A673 (cell line): ENCODE data around the gene TASP1. TPM values are rescaled to one million over a fixed set of nuclear protein-coding genes. Genes with fewer than 3 reads are reported as not detected.

Experiments
- BruUV-seq: library from RNA; stranded (reverse); fragments of 400-500 nt; replicated peaks from 2 replicates; lab custom pipeline; 2021; lab: Mats Ljungman, UMichigan
- CTCF ChIA-PET: fragments of 300-600 bp; sonication (Branson Sonifier 250); formaldehyde crosslinking; loops from one replicate; lab custom pipeline; 2022; ENCODE audit warnings: antibody characterized with exemption; lab: Charles Lee
- POLR2A ChIA-PET: fragments of 300-600 bp; sonication (Branson Sonifier 250); formaldehyde crosslinking; loops from one replicate; lab custom pipeline; 2022; ENCODE audit warnings: antibody characterized with exemption; ENCODE audit not compliant: low non-redundant PET; lab: Charles Lee
- DNase-seq: peaks from one replicate; pipeline ENCODE4 v3.0.0-alpha.2; 2015; ENCODE audit warnings: low spot score
- H3K27ac ChIP-seq: fragments of 200-600 bp; sonication (generic); 2 replicates; pipeline ENCODE4 v1.5.1; 2016; ENCODE audit warnings: mixed run types, low read depth, mild to moderate bottlenecking, mixed read lengths, antibody characterized with exemption, low read length; ENCODE audit not compliant: poor library complexity, severe bottlenecking
- H3K27me3 ChIP-seq: fragments of 200-600 bp; sonication (generic); replicated peaks from 2 replicates; pipeline ENCODE4 v1.6.1; 2017; ENCODE audit warnings: mixed run types, low read depth, mild to moderate bottlenecking, mixed read lengths, antibody characterized with exemption, low read length; ENCODE audit not compliant: insufficient read depth, poor library complexity
- H3K36me3 ChIP-seq: fragments of 200-600 bp; sonication (generic); 2 replicates; pipeline ENCODE4 v1.6.1; 2016; ENCODE audit warnings: mixed run types, mild to moderate bottlenecking, mixed read lengths, antibody characterized with exemption, low read length; ENCODE audit not compliant: insufficient read depth, poor library complexity, severe bottlenecking
- H3K4me1 ChIP-seq: fragments of 200-600 bp; sonication (generic); 2 replicates; pipeline ENCODE4 v1.6.1; 2017; ENCODE audit warnings: mixed run types, mild to moderate bottlenecking, mixed read lengths, antibody characterized with exemption, low read length; ENCODE audit not compliant: insufficient read depth, poor library complexity, severe bottlenecking
- H3K4me3 ChIP-seq: fragments of 200-600 bp; sonication (generic); 2 replicates; pipeline ENCODE4 v1.5.1; 2016; ENCODE audit warnings: low read depth, mixed run types, mild to moderate bottlenecking, mixed read lengths, low read length; ENCODE audit not compliant: poor library complexity, severe bottlenecking
- H3K9me3 ChIP-seq: fragments of 200-600 bp; sonication (generic); 2 replicates; pipeline ENCODE4 v1.6.1; 2016; ENCODE audit warnings: mixed run types, low read depth, mild to moderate bottlenecking, mixed read lengths, antibody characterized with exemption, low read length; ENCODE audit not compliant: poor library complexity, severe bottlenecking
- CTCF ChIP-seq: fragments of 300-800, 200-600 bp; sonication (generic); conservative IDR thresholded peaks from 2 replicates; pipeline ENCODE4 v1.5.1; 2017; ENCODE audit warnings: low read depth, mild to moderate bottlenecking, antibody characterized with exemption, low read length, moderate library complexity, mixed read lengths
- EZH2 ChIP-seq: fragments of 200-600 bp; sonication (generic); IDR thresholded peaks from 2 replicates; pipeline ENCODE4 v1.6.1; 2017; ENCODE audit warnings: borderline replicate concordance, low read depth, mild to moderate bottlenecking, mixed read lengths, antibody characterized with exemption, low read length; ENCODE audit not compliant: poor library complexity, severe bottlenecking
- intact Hi-C: fragments of 100-400 bp; cut with micrococcal nuclease; formaldehyde crosslinking; loops from one replicate; pipeline ENCODE4 v1.10.0; 2022; ENCODE audit not compliant: unreplicated experiment
- total RNA-seq: library from RNA; stranded (reverse); gene quantifications from 2 replicates; pipeline ENCODE4 v1.2.3, GENCODE V29; 2021

Gene TASP1
- total RNA-seq, 1 experiment from 2014 or later, result 15.6 TPM

DNA sequence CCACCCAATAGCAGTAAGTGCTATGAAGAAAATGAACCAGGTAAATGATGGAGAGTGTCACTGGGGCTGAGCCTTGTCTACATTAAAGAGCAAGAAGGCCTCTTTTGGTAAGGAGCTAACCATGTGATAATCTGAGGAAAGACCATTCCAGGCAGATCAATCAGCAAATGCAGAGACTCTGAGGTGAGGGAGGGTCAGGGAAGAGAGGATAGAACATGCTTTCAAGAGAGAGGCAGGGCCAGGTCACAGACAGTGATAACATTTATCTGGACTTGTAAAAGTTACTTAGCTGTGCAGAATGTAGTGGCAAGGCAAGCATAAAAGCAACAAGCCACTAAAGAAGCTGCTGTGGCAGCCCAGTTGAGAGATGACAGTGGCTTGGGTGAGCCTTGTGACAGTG lies 197.3 kb downstream of the TASP1 start:
- no peak for DNase-seq
- no peaks in the 10 kb centered on the region for H3K36me3 ChIP-seq
- H3K4me1 ChIP-seq, result peaks cover 6% of the 10 kb centered on the region
- peaks cover 6% of the 10 kb centered on the region for H3K9me3 ChIP-seq
- no TSS peak for BruUV-seq
- TF ChIP-seq CTCF, result no peak
- no peaks in the 10 kb centered on the region for H3K27me3 ChIP-seq
- no peak overlapping the region for H3K27ac ChIP-seq
- ChIA-PET POLR2A (no interaction called here), CTCF (no interaction called here)
- no peak overlapping the region for H3K4me3 ChIP-seq
- intact Hi-C loops, result loop anchor here (10.0 kb wide), 2 partner anchors 57 to 217 kb away; partner anchors contain the start of gene ISM1

GRCh38 chr20:13436530-13436929 lies 202.2 kb downstream of the TASP1 start:
- ChIA-PET POLR2A (no interaction called here), CTCF (no interaction called here)
- Histone ChIP-seq H3K9me3 (peaks cover 6% of the 10 kb centered on the region), H3K36me3 (no peaks in the 10 kb centered on the region), H3K4me3 (no peak overlapping the region), H3K27ac (no peak overlapping the region), H3K4me1 (no peaks in the 10 kb centered on the region), H3K27me3 (no peaks in the 10 kb centered on the region)
- DNase-seq, result no peak
- no TSS peak for BruUV-seq
- intact Hi-C loops, result no loop called here
- no peak for TF ChIP-seq EZH2
- TF ChIP-seq CTCF, result no peak

DNA sequence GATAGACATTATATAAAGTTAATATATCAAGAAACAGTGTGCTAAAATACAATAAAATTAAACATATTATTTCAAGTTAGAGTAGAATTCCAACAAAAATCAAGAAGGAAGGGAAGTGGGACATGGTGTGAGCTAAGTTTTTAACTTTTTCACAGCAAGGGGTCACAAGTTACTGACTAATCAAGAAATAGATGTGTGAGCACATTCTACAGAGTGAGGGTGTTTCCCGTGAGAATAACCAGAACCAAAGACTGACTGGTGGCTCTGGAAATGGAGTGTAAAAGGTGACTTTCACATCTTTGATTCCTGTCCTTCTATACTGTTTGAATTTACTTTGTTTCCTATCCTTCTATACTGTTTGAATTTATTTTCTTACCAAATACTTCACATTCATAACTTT lies 206.6 kb downstream of the TASP1 start:
- DNase-seq, result no peak
- H3K36me3 ChIP-seq, result no peaks in the 10 kb centered on the region
- H3K27ac ChIP-seq, result no peak overlapping the region
- no peak overlapping the region for H3K4me3 ChIP-seq
- ChIA-PET POLR2A (no interaction called here), CTCF (no interaction called here)
- H3K4me1 ChIP-seq, result no peaks in the 10 kb centered on the region
- no peaks in the 10 kb centered on the region for H3K9me3 ChIP-seq
- TF ChIP-seq CTCF (no peak), EZH2 (no peak)
- H3K27me3 ChIP-seq, result no peaks in the 10 kb centered on the region
- BruUV-seq, result no TSS peak
- intact Hi-C loops, result no loop called here
